Mesendoderm (in vitro differentiated cells): ENCODE data around the gene PROZ.

Source experiments
- DNase-seq: peaks from one replicate; pipeline ENCODE4 v3.0.0; 2013
- H2AK5ac ChIP-seq: 2 replicates; pipeline ENCODE4 v1.6.1; 2013; ENCODE audit warnings: low read length, inconsistent platforms
- H2BK120ac ChIP-seq: 2 replicates; pipeline ENCODE4 v1.6.1; 2013; ENCODE audit warnings: low read depth, mild to moderate bottlenecking, low read length, moderate library complexity, mixed read lengths
- H2BK15ac ChIP-seq: replicated peaks from 2 replicates; pipeline ENCODE4 v1.6.1; 2013; ENCODE audit warnings: low read depth, mild to moderate bottlenecking, moderate library complexity
- H2BK5ac ChIP-seq: 2 replicates; pipeline ENCODE4 v1.6.1; 2013; ENCODE audit warnings: low read length, inconsistent platforms
- H3K18ac ChIP-seq: 2 replicates; pipeline ENCODE4 v1.6.1; 2013; ENCODE audit warnings: mild to moderate bottlenecking, low read length, mixed read lengths
- H3K23ac ChIP-seq: one replicate; pipeline ENCODE4 v1.6.1; 2013; ENCODE audit warnings: low read length
- H3K27ac ChIP-seq: 2 replicates; pipeline ENCODE4 v1.5.1; 2013; ENCODE audit warnings: low read depth, mild to moderate bottlenecking, inconsistent platforms, low read length, moderate library complexity
- H3K27me3 ChIP-seq: 2 replicates; pipeline ENCODE4 v1.6.1; 2013; ENCODE audit warnings: low read length, control low read depth, mild to moderate bottlenecking, inconsistent platforms; ENCODE audit not compliant: insufficient read depth, poor library complexity
- H3K36me3 ChIP-seq: 2 replicates; pipeline ENCODE4 v1.6.1; 2013; ENCODE audit warnings: low read length, inconsistent platforms; ENCODE audit not compliant: control insufficient read depth, insufficient read depth
- H3K4ac ChIP-seq: one replicate; pipeline ENCODE4 v1.6.1; 2013; ENCODE audit warnings: low read depth, mild to moderate bottlenecking, low read length, moderate library complexity
- H3K4me1 ChIP-seq: 2 replicates; pipeline ENCODE4 v1.6.1; 2013; ENCODE audit warnings: low read depth, low read length, inconsistent platforms; ENCODE audit not compliant: control insufficient read depth
- H3K4me2 ChIP-seq: 2 replicates; pipeline ENCODE4 v1.6.1; 2013; ENCODE audit warnings: low read length
- H3K4me3 ChIP-seq: 2 replicates; pipeline ENCODE4 v1.5.1; 2013; ENCODE audit warnings: mild to moderate bottlenecking, low read length
- H3K56ac ChIP-seq: one replicate; pipeline ENCODE4 v1.6.1; 2013; ENCODE audit warnings: low read length
- H3K79me1 ChIP-seq: 2 replicates; pipeline ENCODE4 v1.6.1; 2013; ENCODE audit warnings: low read length, inconsistent platforms
- H3K79me2 ChIP-seq: 2 replicates; pipeline ENCODE4 v1.6.1; 2013; ENCODE audit warnings: mild to moderate bottlenecking, low read length; ENCODE audit not compliant: control insufficient read depth, insufficient read depth
- H3K9ac ChIP-seq: 2 replicates; pipeline ENCODE4 v1.6.1; 2013; ENCODE audit warnings: low read length, inconsistent platforms
- H4K5ac ChIP-seq: one replicate; pipeline ENCODE4 v1.6.1; 2013; ENCODE audit warnings: low read length
- H4K8ac ChIP-seq: one replicate; pipeline ENCODE4 v1.6.1; 2013; ENCODE audit warnings: low read depth, mild to moderate bottlenecking, control low read depth, low read length, moderate library complexity
- WGBS: extraction: QIAGEN DNeasy Blood & Tissue Kit; methylation state at CpG from one replicate; pipeline ENCODE4 v1.1.7; 2013; ENCODE audit warnings: low lambda C conversion rate, missing lambda C conversion rate; ENCODE audit not compliant: insufficient coverage; ENCODE audit errors: extremely low coverage; 5-methylcytosine and 5-hydroxymethylcytosine counted together

Gene PROZ

DNA sequence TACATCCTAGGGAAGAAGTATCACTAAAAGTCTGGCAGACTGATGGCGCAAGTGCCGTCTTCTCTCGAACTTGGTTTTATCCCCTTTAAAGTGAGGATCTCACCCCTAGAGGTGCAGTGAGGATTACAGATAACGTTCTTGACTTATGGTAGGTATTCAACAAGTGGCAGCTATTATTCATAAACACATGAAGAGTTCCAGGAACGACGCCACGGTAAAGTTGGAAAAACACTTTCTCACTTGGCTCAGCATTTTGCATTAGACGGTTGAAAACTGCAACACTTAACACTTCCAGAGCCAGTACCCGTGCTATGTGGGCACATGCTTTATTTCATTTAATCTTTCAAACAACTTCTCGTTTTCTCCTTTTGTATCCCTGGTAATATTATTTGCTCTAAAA is 8.7 kb downstream of the PROZ start:
- Histone ChIP-seq H2BK15ac (no peak overlapping the region), H3K4me3 (no peak overlapping the region), H4K5ac (no peak overlapping the region), H2AK5ac (no peak overlapping the region), H3K79me2 (no peaks in the 10 kb centered on the region), H3K23ac (no peak overlapping the region), H3K56ac (no peak overlapping the region), H3K36me3 (peaks cover 5% of the 10 kb centered on the region), H2BK5ac (no peak overlapping the region), H3K79me1 (no peaks in the 10 kb centered on the region), H3K4me2 (no peak overlapping the region), H3K18ac (no peak overlapping the region), H3K27ac (no peak overlapping the region), H3K9ac (no peak overlapping the region), H4K8ac (no peak overlapping the region), H2BK120ac (no peak overlapping the region), H3K4ac (no peak overlapping the region), H3K27me3 (no peaks in the 10 kb centered on the region), H3K4me1 (peaks cover 4% of the 10 kb centered on the region)
- no peak for DNase-seq
- no CpG with 5 or more reads among the region's 10 CpGs for WGBS

DNA sequence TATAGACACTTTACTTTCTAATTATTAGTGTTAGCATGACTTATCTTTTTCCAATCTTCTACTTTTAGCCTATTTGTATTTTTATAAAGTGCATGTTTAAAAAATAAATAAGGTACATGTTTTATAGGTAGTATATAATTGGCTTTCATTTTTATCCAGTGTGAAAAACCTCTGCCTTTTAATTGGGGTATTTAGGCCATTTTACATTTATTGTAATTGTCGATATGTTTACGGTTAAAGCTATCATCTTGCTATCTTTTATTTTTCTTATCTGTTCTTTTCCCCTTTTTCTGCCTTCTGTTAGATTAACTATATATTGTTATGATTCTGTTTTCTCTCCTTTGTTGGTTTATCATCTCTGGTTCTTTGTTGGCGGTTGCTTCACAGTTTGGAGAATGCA is 9.1 kb downstream of the PROZ start:
- H3K4me1 ChIP-seq = peaks cover 4% of the 10 kb centered on the region
- H3K56ac ChIP-seq = no peak overlapping the region
- H3K27ac ChIP-seq = no peak overlapping the region
- H3K4ac ChIP-seq = no peak overlapping the region
- WGBS = no CpG with 5 or more reads among the region's 3 CpGs
- no peak overlapping the region for H4K5ac ChIP-seq
- H3K36me3 ChIP-seq = peaks cover 5% of the 10 kb centered on the region
- H3K4me3 ChIP-seq = no peak overlapping the region
- H2BK15ac ChIP-seq = no peak overlapping the region
- no peak for DNase-seq
- no peak overlapping the region for H2BK5ac ChIP-seq
- no peak overlapping the region for H2BK120ac ChIP-seq
- H3K18ac ChIP-seq = no peak overlapping the region
- no peak overlapping the region for H3K9ac ChIP-seq
- no peak overlapping the region for H4K8ac ChIP-seq
- no peak overlapping the region for H2AK5ac ChIP-seq
- no peak overlapping the region for H3K4me2 ChIP-seq
- H3K23ac ChIP-seq = no peak overlapping the region
- no peaks in the 10 kb centered on the region for H3K79me1 ChIP-seq
- no peaks in the 10 kb centered on the region for H3K27me3 ChIP-seq
- no peaks in the 10 kb centered on the region for H3K79me2 ChIP-seq

DNA sequence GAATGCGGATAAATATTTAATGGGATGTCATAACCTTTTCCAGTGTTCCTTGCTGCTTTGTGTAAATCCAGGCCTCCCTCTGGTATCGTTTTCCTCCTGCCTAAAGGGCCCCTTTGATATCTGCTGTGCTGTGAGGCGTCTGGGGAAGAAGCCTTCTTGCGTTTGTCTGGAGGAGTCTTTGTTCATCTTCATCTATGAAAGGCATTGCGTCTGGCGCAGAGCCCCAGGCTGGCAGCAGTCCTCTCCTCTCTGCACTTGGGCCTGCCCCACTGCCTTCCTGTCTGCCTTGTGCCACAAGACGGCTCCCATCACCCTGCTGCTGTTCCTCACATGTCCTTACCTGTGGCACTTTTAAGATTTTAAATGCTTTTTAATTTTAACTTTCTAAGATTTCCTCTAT is 9.8 kb downstream of the PROZ start:
- H3K36me3 ChIP-seq = peaks cover 5% of the 10 kb centered on the region
- H3K4me2 ChIP-seq = no peak overlapping the region
- peaks cover 4% of the 10 kb centered on the region for H3K4me1 ChIP-seq
- H3K9ac ChIP-seq = no peak overlapping the region
- H3K56ac ChIP-seq = no peak overlapping the region
- H2AK5ac ChIP-seq = no peak overlapping the region
- no peak overlapping the region for H3K27ac ChIP-seq
- no CpG with 5 or more reads among the region's 7 CpGs for WGBS
- H3K79me2 ChIP-seq = no peaks in the 10 kb centered on the region
- no peak for DNase-seq
- no peak overlapping the region for H3K23ac ChIP-seq
- no peak overlapping the region for H4K5ac ChIP-seq
- no peak overlapping the region for H2BK120ac ChIP-seq
- no peaks in the 10 kb centered on the region for H3K79me1 ChIP-seq
- H2BK5ac ChIP-seq = no peak overlapping the region
- H3K18ac ChIP-seq = no peak overlapping the region
- H3K4me3 ChIP-seq = no peak overlapping the region
- H2BK15ac ChIP-seq = no peak overlapping the region
- H3K27me3 ChIP-seq = no peaks in the 10 kb centered on the region
- no peak overlapping the region for H3K4ac ChIP-seq
- no peak overlapping the region for H4K8ac ChIP-seq

GRCh38 chr13:113169277-113170272 is 11.1 kb downstream of the PROZ start:
- Histone ChIP-seq H3K4me3 (no peak overlapping the region), H2BK120ac (peak overlapping the region; percentile 45), H3K4me2 (no peak overlapping the region), H3K79me1 (no peaks in the 10 kb centered on the region), H2BK15ac (no peak overlapping the region), H3K4me1 (peaks cover 2% of the 10 kb centered on the region), H2BK5ac (peak overlapping the region; percentile 22), H2AK5ac (no peak overlapping the region), H3K27ac (peak overlapping the region; percentile 74), H3K23ac (no peak overlapping the region), H3K79me2 (no peaks in the 10 kb centered on the region), H3K27me3 (no peaks in the 10 kb centered on the region), H3K56ac (no peak overlapping the region), H4K5ac (no peak overlapping the region), H3K18ac (no peak overlapping the region), H3K4ac (no peak overlapping the region), H3K9ac (no peak overlapping the region), H3K36me3 (peaks cover 5% of the 10 kb centered on the region), H4K8ac (no peak overlapping the region)
- WGBS = no CpG with 5 or more reads among the region's 13 CpGs
- DNase-seq = peak; percentile 46

- no peak overlapping the region for H4K8ac ChIP-seq
- no peak overlapping the region for H2BK5ac ChIP-seq
- peak overlapping the region; percentile 25 for H3K27ac ChIP-seq
- no peak overlapping the region for H3K4me3 ChIP-seq
- no peak overlapping the region for H2BK15ac ChIP-seq
- no peak overlapping the region for H3K9ac ChIP-seq
- peaks cover 5% of the 10 kb centered on the region for H3K36me3 ChIP-seq
- peaks cover 2% of the 10 kb centered on the region for H3K4me1 ChIP-seq
- no peak overlapping the region for H2BK120ac ChIP-seq
- no peak overlapping the region for H2AK5ac ChIP-seq
- H3K4me2 ChIP-seq = no peak overlapping the region
- no peaks in the 10 kb centered on the region for H3K79me2 ChIP-seq
- no peak overlapping the region for H3K4ac ChIP-seq
- H3K23ac ChIP-seq = no peak overlapping the region
- H3K27me3 ChIP-seq = no peaks in the 10 kb centered on the region
- peak; percentile 65 for DNase-seq
- WGBS = no CpG with 5 or more reads among the region's 5 CpGs
- H3K56ac ChIP-seq = peak overlapping the region; percentile 12
- H4K5ac ChIP-seq = no peak overlapping the region
- H3K79me1 ChIP-seq = no peaks in the 10 kb centered on the region
- H3K18ac ChIP-seq = no peak overlapping the region
Observed at GRCh38 chr13:113170511-113170910, 12.1 kb downstream of the PROZ start.
